ENCODE results near the gene MGRN1. TPM values are rescaled to one million over a fixed set of nuclear protein-coding genes. Genes with fewer than 3 reads are reported as not detected.

The MGRN1 gene
- total RNA-seq, 2 donors from 2014 or later: 86.9 to 105 TPM

- no peaks in the 10 kb centered on the region for H3K27me3 Mint-ChIP-seq
- H3K9me3 Mint-ChIP-seq: no peaks in the 10 kb centered on the region
- no peak overlapping the region for H3K4me3 Mint-ChIP-seq
- ATAC-seq (no peak), DNase-seq (ENCODE audit: low spot score) (no peak)
- H3K27ac Mint-ChIP-seq: no peak overlapping the region
- no peaks in the 10 kb centered on the region for H3K36me3 Mint-ChIP-seq
- H3K4me1 Mint-ChIP-seq (ENCODE audit: low read depth in 2 of 2): peaks cover 0 to 13% of the 10 kb centered on the region in 2 donors
Observed at GRCh38 chr16:4655801-4656200, 31.2 kb downstream of the MGRN1 start.

GRCh38 chr16:4656221-4656620, 31.6 kb downstream of the MGRN1 start:
- Mint-ChIP-seq H3K4me3 (no peak overlapping the region), H3K4me1 (ENCODE audit: low read depth in 2 of 2) (peaks cover 0 to 15% of the 10 kb centered on the region in 2 donors), H3K9me3 (no peaks in the 10 kb centered on the region), H3K36me3 (no peaks in the 10 kb centered on the region), H3K27ac (no peak overlapping the region), H3K27me3 (no peaks in the 10 kb centered on the region)
- DNase-seq (ENCODE audit: low spot score) (no peak), ATAC-seq (no peak)

- H3K27ac Mint-ChIP-seq: no peak overlapping the region
- ATAC-seq: no peak
- H3K4me1 Mint-ChIP-seq (ENCODE audit: low read depth in 2 of 2): peaks cover 0 to 17% of the 10 kb centered on the region in 2 donors
- H3K9me3 Mint-ChIP-seq: no peaks in the 10 kb centered on the region
- DNase-seq (ENCODE audit: low spot score): no peak
- H3K27me3 Mint-ChIP-seq: no peaks in the 10 kb centered on the region
- H3K4me3 Mint-ChIP-seq: no peak overlapping the region
- no peaks in the 10 kb centered on the region for H3K36me3 Mint-ChIP-seq
Observed at GRCh38 chr16:4656695-4657686, 32.4 kb downstream of the MGRN1 start.

GRCh38 chr16:4659363-4660353, 35.0 kb downstream of the MGRN1 start:
- Mint-ChIP-seq H3K27me3 (no peaks in the 10 kb centered on the region), H3K4me1 (ENCODE audit: low read depth in 2 of 2) (peaks cover 14 to 31% of the 10 kb centered on the region in 2 donors), H3K36me3 (no peaks in the 10 kb centered on the region), H3K27ac (no peak overlapping the region), H3K4me3 (no peak overlapping the region), H3K9me3 (no peaks in the 10 kb centered on the region)
- DNase-seq (ENCODE audit: low spot score) (no peak), ATAC-seq (no peak)

GRCh38 chr16:4660454-4661007, 35.9 kb downstream of the MGRN1 start:
- Mint-ChIP-seq H3K36me3 (no peaks in the 10 kb centered on the region), H3K9me3 (no peaks in the 10 kb centered on the region), H3K4me3 (no peak overlapping the region), H3K27me3 (no peaks in the 10 kb centered on the region), H3K4me1 (ENCODE audit: low read depth in 2 of 2) (peaks cover 17 to 36% of the 10 kb centered on the region in 2 donors), H3K27ac (peak overlapping the region in 1 of 2 donors; percentile 64)
- ATAC-seq (peak; percentile 81 to 86), DNase-seq (ENCODE audit: low spot score) (peak; percentile 86)

- no peaks in the 10 kb centered on the region for H3K36me3 Mint-ChIP-seq
- H3K9me3 Mint-ChIP-seq: no peaks in the 10 kb centered on the region
- no peak overlapping the region for H3K4me3 Mint-ChIP-seq
- DNase-seq (ENCODE audit: low spot score): no peak
- no peak overlapping the region for H3K27ac Mint-ChIP-seq
- no peaks in the 10 kb centered on the region for H3K27me3 Mint-ChIP-seq
- no peak for ATAC-seq
- peaks cover 17 to 36% of the 10 kb centered on the region in 2 donors for H3K4me1 Mint-ChIP-seq (ENCODE audit: low read depth in 2 of 2)
Observed at GRCh38 chr16:4661661-4662060, 37.0 kb downstream of the MGRN1 start.

- peak overlapping the region; percentile 62 to 71 for H3K27ac Mint-ChIP-seq
Observed at GRCh38 chr16:4663465-4663776, 38.8 kb downstream of the MGRN1 start.

GRCh38 chr16:4663777-4664465, 39.3 kb downstream of the MGRN1 start:
- peak overlapping the region; percentile 48 for H3K4me3 Mint-ChIP-seq
- H3K4me1 Mint-ChIP-seq (ENCODE audit: low read depth in 2 of 2): peaks cover 17 to 34% of the 10 kb centered on the region in 2 donors
- H3K9me3 Mint-ChIP-seq: no peaks in the 10 kb centered on the region
- peak overlapping the region; percentile 62 to 71 for H3K27ac Mint-ChIP-seq
- no peaks in the 10 kb centered on the region for H3K36me3 Mint-ChIP-seq
- ATAC-seq (peak in 1 of 2 donors; percentile 4), DNase-seq (ENCODE audit: low spot score) (no peak)
- no peaks in the 10 kb centered on the region for H3K27me3 Mint-ChIP-seq

More at GRCh38 chr16:4663465-4663776, 38.8 kb downstream of the MGRN1 start:
- DNase-seq (ENCODE audit: low spot score) (no peak), ATAC-seq (no peak)
- Mint-ChIP-seq H3K9me3 (no peaks in the 10 kb centered on the region), H3K27me3 (no peaks in the 10 kb centered on the region), H3K4me1 (ENCODE audit: low read depth in 2 of 2) (peaks cover 17 to 36% of the 10 kb centered on the region in 2 donors), H3K36me3 (no peaks in the 10 kb centered on the region), H3K4me3 (peak overlapping the region; percentile 48)

GRCh38 chr16:4664538-4665418, 40.2 kb downstream of the MGRN1 start:
- Mint-ChIP-seq H3K4me1 (ENCODE audit: low read depth in 2 of 2) (peaks cover 17 to 28% of the 10 kb centered on the region in 2 donors), H3K27me3 (no peaks in the 10 kb centered on the region)

GRCh38 chr16:4666537-4667202, 42.0 kb downstream of the MGRN1 start:
- Mint-ChIP-seq H3K4me3 (no peak overlapping the region), H3K36me3 (no peaks in the 10 kb centered on the region), H3K9me3 (no peaks in the 10 kb centered on the region), H3K27me3 (no peaks in the 10 kb centered on the region), H3K27ac (no peak overlapping the region), H3K4me1 (ENCODE audit: low read depth in 2 of 2) (peaks cover 17 to 20% of the 10 kb centered on the region in 2 donors)
- ATAC-seq (no peak), DNase-seq (ENCODE audit: low spot score) (no peak)

More at GRCh38 chr16:4664538-4665418, 40.2 kb downstream of the MGRN1 start:
- Mint-ChIP-seq H3K27ac (peak overlapping the region; percentile 34 to 71), H3K36me3 (no peaks in the 10 kb centered on the region), H3K4me3 (peak overlapping the region; percentile 64), H3K9me3 (no peaks in the 10 kb centered on the region)
- DNase-seq (ENCODE audit: low spot score): no peak
- peak; percentile 52 to 62 for ATAC-seq

- H3K36me3 Mint-ChIP-seq: no peaks in the 10 kb centered on the region
- DNase-seq (ENCODE audit: low spot score) (no peak), ATAC-seq (no peak)
- H3K4me3 Mint-ChIP-seq: no peak overlapping the region
- no peaks in the 10 kb centered on the region for H3K27me3 Mint-ChIP-seq
- no peaks in the 10 kb centered on the region for H3K9me3 Mint-ChIP-seq
- H3K4me1 Mint-ChIP-seq (ENCODE audit: low read depth in 2 of 2): peaks cover 17% of the 10 kb centered on the region in 2 donors
- H3K27ac Mint-ChIP-seq: no peak overlapping the region
Observed at GRCh38 chr16:4667203-4667963, 42.8 kb downstream of the MGRN1 start.

Measured in natural killer cell treated with Interleukin-12 subunit alpha and Interleukin-12 subunit beta and Interleukin-15 and Interleukin-18, amount 100 ng/mL, for 72 hours (primary cell).